ENCODE measurements around the gene UBASH3B. TPM values are rescaled to one million over a fixed set of nuclear protein-coding genes. Genes with fewer than 3 reads are reported as not detected.

UBASH3B gene
- total and polyA plus RNA-seq, 11 donors = 0.72 to 19.0 (median 1.7) TPM

- DNase-seq = no peak
- Histone ChIP-seq H3K9me3 (no peaks in the 10 kb centered on the region), H3K27me3 (peaks cover 0 to 3% (median 0%) of the 10 kb centered on the region in 9 donors), H3K4me1 (peaks cover 0 to 84% (median 11%) of the 10 kb centered on the region in 12 donors), H3K4me3 (no peak overlapping the region), H3K27ac (peak overlapping the region in 1 of 12 donors; percentile 77), H3K36me3 (no peaks in the 10 kb centered on the region)
- ATAC-seq = peak in 2 of 4 donors; percentile 33 to 37
- intact Hi-C loops (cut with DNase I) = loop anchor here in 2 of 10 donors (5.0 to 10.0 kb wide), 2 partner anchors 37 to 49 kb away; no protein-coding TSS in a partner anchor
- TF ChIP-seq POLR2A (IDR thresholded peaks at IDR 0.05) (no peak), CTCF (IDR thresholded peaks at IDR 0.05) (no peak)
- 64 to 88% (median 84%) methylated on average over 4 to 6 of the region's 6 CpGs for WGBS, 4 donors
Measured at GRCh38 chr11:122743949-122744348, 88.4 kb downstream of the UBASH3B start.

- TF ChIP-seq POLR2A (IDR thresholded peaks at IDR 0.05) (no peak), CTCF (IDR thresholded peaks at IDR 0.05) (no peak)
- intact Hi-C loops (cut with DNase I) = loop anchor here in 2 of 10 donors (5.0 to 10.0 kb wide), 2 partner anchors 37 to 50 kb away; no protein-coding TSS in a partner anchor
- Histone ChIP-seq H3K27ac (peak overlapping the region in 1 of 12 donors; percentile 77), H3K9me3 (no peaks in the 10 kb centered on the region), H3K4me1 (peaks cover 0 to 89% (median 11%) of the 10 kb centered on the region in 12 donors), H3K36me3 (no peaks in the 10 kb centered on the region), H3K4me3 (no peak overlapping the region), H3K27me3 (peaks cover 0 to 3% (median 0%) of the 10 kb centered on the region in 9 donors)
- ATAC-seq (no peak), DNase-seq (no peak)
- 77 to 90% (median 84%) methylated on average over 5 of the region's 5 CpGs for WGBS, 4 donors
Measured at GRCh38 chr11:122744357-122744756, 88.8 kb downstream of the UBASH3B start.

- no peaks in the 10 kb centered on the region for H3K36me3 ChIP-seq
- intact Hi-C loops (cut with DNase I) = loop anchor here in 1 of 10 donors (10.0 kb wide), 1 partner anchor 50 kb away; no protein-coding TSS in a partner anchor
- ATAC-seq (no peak), DNase-seq (no peak)
- peaks cover 0 to under 1% (median 0%) of the 10 kb centered on the region in 9 donors for H3K27me3 ChIP-seq
- peak overlapping the region in 1 of 12 donors; percentile 81 for H3K27ac ChIP-seq
- H3K4me1 ChIP-seq = peaks cover 0 to 96% (median 11%) of the 10 kb centered on the region in 12 donors
- WGBS, 4 donors = 93 to 98% (median 96%) methylated on average over 2 of the region's 2 CpGs
- H3K4me3 ChIP-seq = no peak overlapping the region
- TF ChIP-seq CTCF (IDR thresholded peaks at IDR 0.05) = no peak
- no peak for TF ChIP-seq POLR2A (IDR thresholded peaks at IDR 0.05)
- H3K9me3 ChIP-seq = no peaks in the 10 kb centered on the region
Measured at GRCh38 chr11:122745111-122745510, 89.6 kb downstream of the UBASH3B start.

- Histone ChIP-seq H3K27me3 (no peaks in the 10 kb centered on the region), H3K9me3 (no peaks in the 10 kb centered on the region), H3K27ac (peak overlapping the region in 1 of 12 donors; percentile 81), H3K36me3 (no peaks in the 10 kb centered on the region), H3K4me3 (no peak overlapping the region), H3K4me1 (peaks cover 0 to 96% (median 11%) of the 10 kb centered on the region in 12 donors)
- DNase-seq = no peak
- peak in 2 of 4 donors; percentile 9 to 12 for ATAC-seq
- WGBS, 4 donors = 89 to 93% (median 90%) methylated on average over 13 of the region's 13 CpGs
- intact Hi-C loops (cut with DNase I) = loop anchor here in 1 of 10 donors (10.0 kb wide), 1 partner anchor 51 kb away; no protein-coding TSS in a partner anchor
- no peak for TF ChIP-seq POLR2A (IDR thresholded peaks at IDR 0.05)
- no peak for TF ChIP-seq CTCF (IDR thresholded peaks at IDR 0.05)
Measured at GRCh38 chr11:122746050-122746478, 90.5 kb downstream of the UBASH3B start.
